Frontal cortex (tissue), 4 donors: ENCODE data around the gene URGCP. TPM values are rescaled to one million over a fixed set of nuclear protein-coding genes. Genes with fewer than 3 reads are reported as not detected.

Source experiments
- DNase-seq, 2 donors: peaks; one replicate each; pipeline ENCODE4 v3.0.0; 2012; ENCODE audit warnings: low spot score in 2 of 2
- FAIRE-seq: peaks from 2 replicates; lab custom pipeline; 2012; peaks lifted over from hg19 to GRCh38; lab: Jason Lieb, UNC
- total RNA-seq: library from RNA; depleted of rRNA; stranded (reverse); fragments of >200 nt; gene quantifications from one replicate; pipeline ENCODE4 v1.2.3, GENCODE V29; 2014
- donor health status: control.
- donor health status: control.
- donor health status: control.

URGCP gene
- 42.8 TPM for total RNA-seq

GRCh38 chr7:43906331-43907010 is at the start of gene URGCP:
Gene URGCP (minus strand): TSS chr7:43906596. CDS start chr7:43906575, 21 bp downstream.
- DNase-seq (peak; percentile 79 to 81), FAIRE-seq (no peak)

- FAIRE-seq (no peak), DNase-seq (no peak)
These were observed 49.6 kb upstream of the URGCP start for GRCh38 chr7:43956027-43956426.

GRCh38 chr7:43954524-43955228 is 48.3 kb upstream of the URGCP start:
- DNase-seq (peak; percentile 41 to 59), FAIRE-seq (no peak)

GRCh38 chr7:43953071-43953470 is 46.7 kb upstream of the URGCP start:
- FAIRE-seq (no peak), DNase-seq (no peak)

- DNase-seq, result no peak
- FAIRE-seq, result no peak
These were observed 45.6 kb upstream of the URGCP start for GRCh38 chr7:43952028-43952427.

- FAIRE-seq (no peak), DNase-seq (no peak)
These were observed 37.9 kb upstream of the URGCP start for GRCh38 chr7:43944286-43944685.

- DNase-seq (no peak), FAIRE-seq (no peak)
These were observed 37.2 kb upstream of the URGCP start for GRCh38 chr7:43943417-43944187.

GRCh38 chr7:43942997-43943396 is 36.6 kb upstream of the URGCP start:
- no peak for FAIRE-seq
- DNase-seq, result no peak

- DNase-seq, result no peak
- no peak for FAIRE-seq
These were observed 35.9 kb upstream of the URGCP start for GRCh38 chr7:43942250-43942649.

- DNase-seq (no peak), FAIRE-seq (no peak)
These were observed 32.6 kb upstream of the URGCP start for GRCh38 chr7:43938892-43939482.

- FAIRE-seq, result no peak
- DNase-seq, result no peak
These were observed 31.0 kb upstream of the URGCP start for GRCh38 chr7:43937444-43937843.

GRCh38 chr7:43933902-43934560 is 27.6 kb upstream of the URGCP start:
- no peak for DNase-seq
- no peak for FAIRE-seq

- DNase-seq, result no peak
- no peak for FAIRE-seq
These were observed 24.9 kb upstream of the URGCP start for GRCh38 chr7:43931346-43931745.

- DNase-seq, result no peak
- FAIRE-seq, result no peak
These were observed 23.4 kb upstream of the URGCP start for GRCh38 chr7:43929529-43930457.

GRCh38 chr7:43927810-43928209 is 21.4 kb upstream of the URGCP start:
- FAIRE-seq (no peak), DNase-seq (no peak)

GRCh38 chr7:43926798-43927123 is 20.4 kb upstream of the URGCP start:
- FAIRE-seq (no peak), DNase-seq (no peak)

- peak; percentile 83 to 89 for DNase-seq
- no peak for FAIRE-seq
These were observed 19.8 kb upstream of the URGCP start, which contains the start of gene UBE2D4 for GRCh38 chr7:43925984-43926797. Gene UBE2D4 (plus strand): TSS chr7:43926436. CDS start chr7:43926533, 97 bp downstream.

GRCh38 chr7:43922726-43923125 is 16.3 kb upstream of the URGCP start:
- DNase-seq, result no peak
- FAIRE-seq, result no peak
